ENCODE data around the gene MAST4. TPM values are rescaled to one million over a fixed set of nuclear protein-coding genes. Genes with fewer than 3 reads are reported as not detected.
A peak's percentile ranks its signal among the peaks of the same experiment; 100 is the strongest.

The MAST4 gene
- total RNA-seq, 1 donor from 2014 or later = 22.3 TPM

GRCh38 chr5:67182301-67182790 lies 586.2 kb downstream of the MAST4 start:
- Histone ChIP-seq H3K27ac (ENCODE audit: low read depth, low read length) (no peak overlapping the region), H2AFZ (ENCODE audit: low read depth, low read length) (peak overlapping the region; percentile 55), H3K27me3 (ENCODE audit: insufficient read depth, low read length) (no peaks in the 10 kb centered on the region), H3K4me1 (ENCODE audit: insufficient read depth, low read length) (peaks cover 10% of the 10 kb centered on the region), H3K36me3 (ENCODE audit: insufficient read depth, low read length) (no peaks in the 10 kb centered on the region), H3K4me2 (ENCODE audit: low read length) (peak overlapping the region; percentile 37), H3K79me2 (ENCODE audit: insufficient read depth, low read length) (no peaks in the 10 kb centered on the region), H3K9me3 (ENCODE audit: insufficient read depth, low read depth, low read length) (no peaks in the 10 kb centered on the region), H3K4me3 (ENCODE audit: insufficient read depth, low read depth, low read length) (no peak overlapping the region), H3K9ac (ENCODE audit: low read length) (no peak overlapping the region), H4K20me1 (ENCODE audit: insufficient read depth, low read length) (no peaks in the 10 kb centered on the region)
- no peak overlapping the region for H3K4me3 Mint-ChIP-seq (ENCODE audit: unreplicated experiment)
- DNase-seq (ENCODE audit: low read depth) = peak; percentile 86
- peak overlapping the region; percentile 53 for H3K27ac Mint-ChIP-seq (ENCODE audit: unreplicated experiment)
- no peak for FAIRE-seq
- no peaks in the 10 kb centered on the region for H3K36me3 Mint-ChIP-seq (ENCODE audit: low read depth, unreplicated experiment)
- no peaks in the 10 kb centered on the region for H3K9me3 Mint-ChIP-seq (ENCODE audit: unreplicated experiment)
- TF ChIP-seq CTCF (IDR thresholded peaks at IDR 0.05; ENCODE audit: insufficient read depth, low read depth, low read length) (no peak), EZH2 (IDR thresholded peaks at IDR 0.05; ENCODE audit: insufficient read depth, low read length) (no peak)
- H3K27me3 Mint-ChIP-seq (ENCODE audit: low read depth, unreplicated experiment) = no peaks in the 10 kb centered on the region
- H3K4me1 Mint-ChIP-seq (ENCODE audit: low read depth, unreplicated experiment) = peaks cover 16% of the 10 kb centered on the region

GRCh38 chr5:67183859-67184258 lies 587.7 kb downstream of the MAST4 start:
- H3K9me3 ChIP-seq (ENCODE audit: insufficient read depth, low read depth, low read length) = no peaks in the 10 kb centered on the region
- no peaks in the 10 kb centered on the region for H3K79me2 ChIP-seq (ENCODE audit: insufficient read depth, low read length)
- no peaks in the 10 kb centered on the region for H3K27me3 Mint-ChIP-seq (ENCODE audit: low read depth, unreplicated experiment)
- DNase-seq (ENCODE audit: low read depth) (no peak), FAIRE-seq (no peak)
- no peak overlapping the region for H2AFZ ChIP-seq (ENCODE audit: low read depth, low read length)
- H3K4me3 Mint-ChIP-seq (ENCODE audit: unreplicated experiment) = no peak overlapping the region
- no peak for TF ChIP-seq CTCF (IDR thresholded peaks at IDR 0.05; ENCODE audit: insufficient read depth, low read depth, low read length)
- no peak for TF ChIP-seq EZH2 (IDR thresholded peaks at IDR 0.05; ENCODE audit: insufficient read depth, low read length)
- no peak overlapping the region for H3K4me3 ChIP-seq (ENCODE audit: insufficient read depth, low read depth, low read length)
- H4K20me1 ChIP-seq (ENCODE audit: insufficient read depth, low read length) = no peaks in the 10 kb centered on the region
- no peaks in the 10 kb centered on the region for H3K36me3 Mint-ChIP-seq (ENCODE audit: low read depth, unreplicated experiment)
- H3K27me3 ChIP-seq (ENCODE audit: insufficient read depth, low read length) = no peaks in the 10 kb centered on the region
- H3K4me2 ChIP-seq (ENCODE audit: low read length) = no peak overlapping the region
- no peak overlapping the region for H3K27ac ChIP-seq (ENCODE audit: low read depth, low read length)
- H3K4me1 ChIP-seq (ENCODE audit: insufficient read depth, low read length) = peaks cover 10% of the 10 kb centered on the region
- H3K27ac Mint-ChIP-seq (ENCODE audit: unreplicated experiment) = no peak overlapping the region
- no peaks in the 10 kb centered on the region for H3K9me3 Mint-ChIP-seq (ENCODE audit: unreplicated experiment)
- no peak overlapping the region for H3K9ac ChIP-seq (ENCODE audit: low read length)
- H3K36me3 ChIP-seq (ENCODE audit: insufficient read depth, low read length) = no peaks in the 10 kb centered on the region
- peaks cover 16% of the 10 kb centered on the region for H3K4me1 Mint-ChIP-seq (ENCODE audit: low read depth, unreplicated experiment)

GRCh38 chr5:67187006-67187715 lies 591.0 kb downstream of the MAST4 start:
- no peak overlapping the region for H3K4me3 Mint-ChIP-seq (ENCODE audit: unreplicated experiment)
- peaks cover 1% of the 10 kb centered on the region for H3K9me3 Mint-ChIP-seq (ENCODE audit: unreplicated experiment)
- H3K4me1 ChIP-seq (ENCODE audit: insufficient read depth, low read length) = peaks cover 6% of the 10 kb centered on the region
- H3K4me3 ChIP-seq (ENCODE audit: insufficient read depth, low read depth, low read length) = no peak overlapping the region
- H3K27ac Mint-ChIP-seq (ENCODE audit: unreplicated experiment) = no peak overlapping the region
- no peak overlapping the region for H3K9ac ChIP-seq (ENCODE audit: low read length)
- no peak overlapping the region for H3K4me2 ChIP-seq (ENCODE audit: low read length)
- FAIRE-seq = no peak
- H3K27me3 ChIP-seq (ENCODE audit: insufficient read depth, low read length) = no peaks in the 10 kb centered on the region
- no peaks in the 10 kb centered on the region for H3K79me2 ChIP-seq (ENCODE audit: insufficient read depth, low read length)
- DNase-seq (ENCODE audit: low read depth) = no peak
- peaks cover 13% of the 10 kb centered on the region for H3K4me1 Mint-ChIP-seq (ENCODE audit: low read depth, unreplicated experiment)
- no peak overlapping the region for H2AFZ ChIP-seq (ENCODE audit: low read depth, low read length)
- H3K27me3 Mint-ChIP-seq (ENCODE audit: low read depth, unreplicated experiment) = no peaks in the 10 kb centered on the region
- H3K36me3 Mint-ChIP-seq (ENCODE audit: low read depth, unreplicated experiment) = no peaks in the 10 kb centered on the region
- no peak for TF ChIP-seq CTCF (IDR thresholded peaks at IDR 0.05; ENCODE audit: insufficient read depth, low read depth, low read length)
- no peak for TF ChIP-seq EZH2 (IDR thresholded peaks at IDR 0.05; ENCODE audit: insufficient read depth, low read length)
- no peaks in the 10 kb centered on the region for H3K36me3 ChIP-seq (ENCODE audit: insufficient read depth, low read length)
- H3K9me3 ChIP-seq (ENCODE audit: insufficient read depth, low read depth, low read length) = no peaks in the 10 kb centered on the region
- no peak overlapping the region for H3K27ac ChIP-seq (ENCODE audit: low read depth, low read length)
- no peaks in the 10 kb centered on the region for H4K20me1 ChIP-seq (ENCODE audit: insufficient read depth, low read length)
